ENCODE data around the gene DNMT1. TPM values are rescaled to one million over a fixed set of nuclear protein-coding genes. Genes with fewer than 3 reads are reported as not detected.

The DNMT1 gene
- total RNA-seq, 4 donors from 2014 or later: 36.1 to 54.4 (median 44.2) TPM

GRCh38 chr19:10110972-10111317 is 83.8 kb downstream of the DNMT1 start:
- 85% methylated on average over 17 of the region's 19 CpGs for WGBS
- Histone ChIP-seq H3K27me3 (no peaks in the 10 kb centered on the region), H3K27ac (no peak overlapping the region)

GRCh38 chr19:10110076-10110971 is 84.4 kb downstream of the DNMT1 start:
- no peak for DNase-seq (ENCODE audit: low spot score in 2 of 2)
- H3K27ac ChIP-seq: no peak overlapping the region
- TF ChIP-seq POLR2AphosphoS5 (IDR thresholded peaks at IDR 0.05) (no peak), EP300 (IDR thresholded peaks at IDR 0.05) (no peak), POLR2A (IDR thresholded peaks at IDR 0.05) (no peak), CTCF (IDR thresholded peaks at IDR 0.05) (no peak)
- H3K36me3 ChIP-seq: peaks cover 58% of the 10 kb centered on the region
- H3K9me3 ChIP-seq: no peaks in the 10 kb centered on the region
- H3K4me3 ChIP-seq: no peak overlapping the region
- 93% methylated on average over 29 of the region's 44 CpGs for WGBS
- H3K4me1 ChIP-seq: peaks cover 33% of the 10 kb centered on the region
- no peaks in the 10 kb centered on the region for H3K27me3 ChIP-seq

More at GRCh38 chr19:10110972-10111317, 83.8 kb downstream of the DNMT1 start:
- Histone ChIP-seq H3K4me1 (peaks cover 28% of the 10 kb centered on the region), H3K9me3 (no peaks in the 10 kb centered on the region), H3K4me3 (no peak overlapping the region), H3K36me3 (peaks cover 64% of the 10 kb centered on the region)
- TF ChIP-seq CTCF (IDR thresholded peaks at IDR 0.05): no peak
- DNase-seq (ENCODE audit: low spot score in 2 of 2): no peak

GRCh38 chr19:10109528-10109927 is 85.2 kb downstream of the DNMT1 start:
- DNase-seq (ENCODE audit: low spot score in 2 of 2): no peak
- 94% methylated on average over 12 of the region's 14 CpGs for WGBS
- H3K36me3 ChIP-seq: peaks cover 50% of the 10 kb centered on the region

GRCh38 chr19:10107817-10108367 is 86.9 kb downstream of the DNMT1 start:
- 85% methylated on average over 14 of the region's 14 CpGs for WGBS
- H3K4me1 ChIP-seq: peaks cover 27% of the 10 kb centered on the region
- TF ChIP-seq EP300 (IDR thresholded peaks at IDR 0.05) (no peak), POLR2AphosphoS5 (IDR thresholded peaks at IDR 0.05) (no peak), CTCF (IDR thresholded peaks at IDR 0.05) (no peak), POLR2A (IDR thresholded peaks at IDR 0.05) (no peak)
- peaks cover 43% of the 10 kb centered on the region for H3K36me3 ChIP-seq
- H3K4me3 ChIP-seq: peak overlapping the region; percentile 75
- no peak overlapping the region for H3K27ac ChIP-seq
- DNase-seq (ENCODE audit: low spot score in 2 of 2): no peak
- no peaks in the 10 kb centered on the region for H3K27me3 ChIP-seq
- H3K9me3 ChIP-seq: no peaks in the 10 kb centered on the region

More at GRCh38 chr19:10109528-10109927, 85.2 kb downstream of the DNMT1 start:
- H3K4me3 ChIP-seq: no peak overlapping the region
- H3K27ac ChIP-seq: no peak overlapping the region
- H3K27me3 ChIP-seq: no peaks in the 10 kb centered on the region
- peaks cover 33% of the 10 kb centered on the region for H3K4me1 ChIP-seq
- TF ChIP-seq POLR2AphosphoS5 (IDR thresholded peaks at IDR 0.05) (no peak), CTCF (IDR thresholded peaks at IDR 0.05) (no peak), EP300 (IDR thresholded peaks at IDR 0.05) (no peak), POLR2A (IDR thresholded peaks at IDR 0.05) (no peak)
- H3K9me3 ChIP-seq: no peaks in the 10 kb centered on the region

GRCh38 chr19:10107254-10107653 is 87.5 kb downstream of the DNMT1 start:
- peak overlapping the region; percentile 75 for H3K4me3 ChIP-seq
- peaks cover 43% of the 10 kb centered on the region for H3K36me3 ChIP-seq
- no peaks in the 10 kb centered on the region for H3K27me3 ChIP-seq
- no peak overlapping the region for H3K27ac ChIP-seq
- TF ChIP-seq CTCF (IDR thresholded peaks at IDR 0.05) (no peak), POLR2A (IDR thresholded peaks at IDR 0.05) (no peak), EP300 (IDR thresholded peaks at IDR 0.05) (no peak), POLR2AphosphoS5 (IDR thresholded peaks at IDR 0.05) (no peak)
- DNase-seq (ENCODE audit: low spot score in 2 of 2): no peak
- H3K4me1 ChIP-seq: peaks cover 26% of the 10 kb centered on the region
- WGBS: 81% methylated on average over 10 of the region's 10 CpGs
- H3K9me3 ChIP-seq: no peaks in the 10 kb centered on the region

Measured in suprapubic skin (tissue), 4 donors.